Measurements from ENCODE around the gene BTN2A1. TPM values are rescaled to one million over a fixed set of nuclear protein-coding genes. Genes with fewer than 3 reads are reported as not detected.

Gene BTN2A1
- total and polyA plus RNA-seq, 10 of the 15 experiments (the other 5 are each of a cell fraction or from before 2014, with no cell fraction given), result 8.2 to 28.0 (median 15.8) TPM

GRCh38 chr6:26474439-26474881 lies 16.7 kb downstream of the BTN2A1 start (continued):
- TF ChIP-seq CTCF (IDR thresholded peaks at IDR 0.05 in 2 of 3, conservative IDR thresholded peaks at IDR 0.05 in 1 of 3; ENCODE audit: control insufficient read depth in 2 of 3, extremely low read depth in 1 of 3, insufficient read depth in 1 of 3, low read depth in 3 of 3, low read length in 3 of 3) (no peak), MTA3 (IDR thresholded peaks at IDR 0.05; ENCODE audit: borderline replicate concordance, low read length) (peak; percentile 17; the same call in 1 of the 2 replicates), GATAD2B (conservative IDR thresholded peaks at IDR 0.05; ENCODE audit: low read depth) (no peak), TCF3 (IDR thresholded peaks at IDR 0.05; ENCODE audit: borderline replicate concordance, insufficient read depth, low read depth, low read length) (no peak), BCLAF1 (IDR thresholded peaks at IDR 0.05) (no peak), ZNF274 (IDR thresholded peaks at IDR 0.05; ENCODE audit: insufficient read depth, insufficient read length) (no peak), BCL11A (IDR thresholded peaks at IDR 0.05; ENCODE audit: low read depth, low read length) (no peak), KLF5 (IDR thresholded peaks at IDR 0.05; ENCODE audit: partially characterized antibody) (no peak), USF1 (IDR thresholded peaks at IDR 0.05; ENCODE audit: borderline replicate concordance, extremely low read length, insufficient read depth, low read depth, low read length) (no peak), EZH2 (IDR thresholded peaks at IDR 0.05; ENCODE audit: borderline replicate concordance, control insufficient read depth, low read depth, low read length) (no peak), SMAD1 (IDR thresholded peaks at IDR 0.05; ENCODE audit: low read depth, partially characterized antibody) (peak; percentile 7), MXI1 (IDR thresholded peaks at IDR 0.05; ENCODE audit: low read depth, low read length) (0 out of 2 replicates have a peak, but pooled peaks have one; percentile 32), SUZ12 (IDR thresholded peaks at IDR 0.05; ENCODE audit: unreplicated experiment) (no peak), ZNF207 (IDR thresholded peaks at IDR 0.05; ENCODE audit: borderline replicate concordance) (0 out of 2 replicates have a peak, but pooled peaks have one; percentile 67), ZBTB11 (CRISPR knock-in tag; IDR thresholded peaks at IDR 0.05) (0 out of 2 replicates have a peak, but pooled peaks have one; percentile 5), BACH1 (IDR thresholded peaks at IDR 0.05; ENCODE audit: borderline replicate concordance) (peak; percentile 57; the same call in 1 of the 2 replicates)

Data from GM12878 (cell line).